ENCODE results near the gene ARHGAP15.

DNA sequence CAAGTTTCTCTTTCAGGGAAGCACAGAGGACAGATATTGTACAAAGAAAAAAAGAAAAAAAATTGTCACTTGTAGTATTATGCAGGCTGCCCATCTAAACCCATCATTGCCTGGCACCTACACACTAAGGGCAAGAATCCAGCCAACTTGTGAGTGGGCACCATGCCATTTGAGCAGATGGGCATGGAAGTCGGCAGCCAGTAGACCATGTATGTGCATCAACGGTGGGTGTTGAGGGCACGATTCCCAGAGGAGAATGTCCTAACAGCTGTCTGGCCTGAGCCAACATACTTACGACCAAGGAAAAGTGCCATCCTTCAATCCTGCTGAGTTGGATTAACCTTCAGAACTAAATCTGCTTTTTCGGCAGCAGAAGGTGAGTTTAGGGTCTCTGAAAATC, 63.9 kb downstream of the ARHGAP15 start:
- TF ChIP-seq, protein P1, sequence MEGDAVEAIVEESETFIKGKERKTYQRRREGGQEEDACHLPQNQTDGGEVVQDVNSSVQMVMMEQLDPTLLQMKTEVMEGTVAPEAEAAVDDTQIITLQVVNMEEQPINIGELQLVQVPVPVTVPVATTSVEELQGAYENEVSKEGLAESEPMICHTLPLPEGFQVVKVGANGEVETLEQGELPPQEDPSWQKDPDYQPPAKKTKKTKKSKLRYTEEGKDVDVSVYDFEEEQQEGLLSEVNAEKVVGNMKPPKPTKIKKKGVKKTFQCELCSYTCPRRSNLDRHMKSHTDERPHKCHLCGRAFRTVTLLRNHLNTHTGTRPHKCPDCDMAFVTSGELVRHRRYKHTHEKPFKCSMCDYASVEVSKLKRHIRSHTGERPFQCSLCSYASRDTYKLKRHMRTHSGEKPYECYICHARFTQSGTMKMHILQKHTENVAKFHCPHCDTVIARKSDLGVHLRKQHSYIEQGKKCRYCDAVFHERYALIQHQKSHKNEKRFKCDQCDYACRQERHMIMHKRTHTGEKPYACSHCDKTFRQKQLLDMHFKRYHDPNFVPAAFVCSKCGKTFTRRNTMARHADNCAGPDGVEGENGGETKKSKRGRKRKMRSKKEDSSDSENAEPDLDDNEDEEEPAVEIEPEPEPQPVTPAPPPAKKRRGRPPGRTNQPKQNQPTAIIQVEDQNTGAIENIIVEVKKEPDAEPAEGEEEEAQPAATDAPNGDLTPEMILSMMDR (IDR thresholded peaks at IDR 0.05; ENCODE audit: low read length): no peak
- no peak for TF ChIP-seq EZH2 (optimal IDR thresholded peaks at IDR 0.05; ENCODE audit: low read depth, low read length)
- TF ChIP-seq EZH2phosphoT487 (IDR thresholded peaks at IDR 0.05; ENCODE audit: low read length): no peak

Data from MM.1S (cell line).